GM13976 (cell line): Measurements from ENCODE around the gene KCTD16.

Source experiments
- DNase-seq: peaks from one replicate; pipeline ENCODE4 v3.0.0; 2012; ENCODE audit warnings: low spot score
- CTCF ChIP-seq: IDR thresholded peaks from 2 replicates; pipeline ENCODE4 v1.5.1; 2012; ENCODE audit warnings: borderline replicate concordance, mild to moderate bottlenecking; ENCODE audit not compliant: insufficient read depth; ENCODE audit errors: extremely low read depth, missing control alignments, control extremely low read depth
- in situ Hi-C: fragments of 300-500 bp; cut with MboI; formaldehyde crosslinking; loops from one replicate; pipeline ENCODE4 v1.12.0; 2022; ENCODE audit warnings: low sequenced_read_pairs, mixed read lengths, inconsistent platforms; ENCODE audit not compliant: unreplicated experiment

The KCTD16 gene

GRCh38 chr5:144151026-144151425 lies 19.6 kb upstream of the KCTD16 start:
- in situ Hi-C loops = no loop called here
- DNase-seq = no peak
- TF ChIP-seq CTCF = no peak

- no peak for DNase-seq
- TF ChIP-seq CTCF = no peak
- in situ Hi-C loops = no loop called here
Measured at GRCh38 chr5:144156767-144157171, 13.9 kb upstream of the KCTD16 start.

GRCh38 chr5:144162686-144163085 lies 8.0 kb upstream of the KCTD16 start:
- in situ Hi-C loops = no loop called here
- no peak for DNase-seq
- no peak for TF ChIP-seq CTCF

GRCh38 chr5:144166696-144167095 lies 4.0 kb upstream of the KCTD16 start:
- no peak for DNase-seq
- no peak for TF ChIP-seq CTCF
- in situ Hi-C loops = no loop called here

- no peak for TF ChIP-seq CTCF
- no peak for DNase-seq
- in situ Hi-C loops = no loop called here
Measured at GRCh38 chr5:144167998-144168397, 2.7 kb upstream of the KCTD16 start.

GRCh38 chr5:144169904-144170275 lies 783 bp upstream of the KCTD16 start:
- in situ Hi-C loops = no loop called here
- DNase-seq = no peak
- no peak for TF ChIP-seq CTCF

GRCh38 chr5:144173766-144174165 lies 3.1 kb downstream of the KCTD16 start:
- TF ChIP-seq CTCF = no peak
- no peak for DNase-seq
- in situ Hi-C loops = no loop called here
